ENCODE results near the gene TCF12.
"Not testable (repeated sequence)": the region's sequence is repeated elsewhere in the genome, so short reads cannot be mapped to it uniquely, and the experiment has no call there.

The TCF12 gene

DNA sequence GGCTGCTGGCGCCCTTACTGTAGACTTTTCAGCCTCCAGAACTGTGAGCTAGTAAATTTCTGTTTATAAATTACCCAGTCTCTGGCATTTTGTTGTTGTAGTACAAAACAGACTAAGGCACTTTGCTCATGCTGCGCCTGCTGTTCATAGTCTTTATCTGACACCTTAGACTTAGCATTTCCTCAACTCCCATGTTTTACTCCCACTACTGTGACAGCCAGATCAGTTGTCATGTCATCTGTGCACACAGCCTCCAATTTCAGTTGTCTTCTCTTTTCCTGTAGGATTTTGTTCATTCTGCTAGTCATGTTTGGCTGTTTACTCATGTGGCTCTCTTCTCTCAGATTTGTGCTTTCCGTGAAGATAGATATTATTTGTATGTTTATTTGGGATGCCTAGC, 62.0 kb downstream of the TCF12 start:
- DNase-seq = no peak

DNA sequence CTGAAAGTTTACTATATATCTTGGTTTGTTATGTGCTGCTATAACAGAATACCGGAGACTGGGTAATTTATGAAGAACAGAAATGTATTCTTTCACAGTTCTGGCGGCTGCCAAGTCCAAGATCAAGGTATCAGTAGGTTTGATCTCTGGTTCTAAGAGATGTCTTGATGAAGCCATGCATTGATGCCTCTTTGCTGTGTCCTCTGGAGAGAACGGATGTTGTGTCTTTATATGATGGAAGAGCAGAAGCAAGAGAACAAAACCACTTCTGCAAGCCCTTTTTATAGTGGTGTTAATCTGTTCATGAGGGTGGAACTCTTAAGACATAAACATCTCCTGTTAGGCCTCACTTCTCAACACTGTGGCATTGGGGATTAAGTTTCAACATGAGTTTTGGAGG, 62.7 kb downstream of the TCF12 start:
- no peak for DNase-seq

DNA sequence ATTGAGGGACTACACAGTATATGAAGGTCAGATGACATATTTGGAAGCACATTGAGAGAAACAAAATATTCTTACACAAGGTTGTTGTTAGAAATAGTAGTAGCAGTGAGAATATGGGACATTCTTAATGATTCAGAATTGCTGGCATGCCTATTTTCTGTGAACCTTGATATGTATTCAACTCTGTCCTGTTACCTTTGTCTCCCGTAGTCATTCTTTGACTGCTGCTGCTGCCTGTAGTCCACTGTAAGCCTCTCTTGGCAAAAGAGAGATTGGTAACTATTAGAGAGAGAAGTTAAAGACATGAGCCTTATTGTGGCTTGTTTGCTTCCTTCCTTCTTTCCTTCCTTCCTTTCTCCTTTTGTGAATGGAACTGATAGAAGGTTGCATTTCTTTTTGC, 64.5 kb downstream of the TCF12 start:
- no peak for DNase-seq

DNA sequence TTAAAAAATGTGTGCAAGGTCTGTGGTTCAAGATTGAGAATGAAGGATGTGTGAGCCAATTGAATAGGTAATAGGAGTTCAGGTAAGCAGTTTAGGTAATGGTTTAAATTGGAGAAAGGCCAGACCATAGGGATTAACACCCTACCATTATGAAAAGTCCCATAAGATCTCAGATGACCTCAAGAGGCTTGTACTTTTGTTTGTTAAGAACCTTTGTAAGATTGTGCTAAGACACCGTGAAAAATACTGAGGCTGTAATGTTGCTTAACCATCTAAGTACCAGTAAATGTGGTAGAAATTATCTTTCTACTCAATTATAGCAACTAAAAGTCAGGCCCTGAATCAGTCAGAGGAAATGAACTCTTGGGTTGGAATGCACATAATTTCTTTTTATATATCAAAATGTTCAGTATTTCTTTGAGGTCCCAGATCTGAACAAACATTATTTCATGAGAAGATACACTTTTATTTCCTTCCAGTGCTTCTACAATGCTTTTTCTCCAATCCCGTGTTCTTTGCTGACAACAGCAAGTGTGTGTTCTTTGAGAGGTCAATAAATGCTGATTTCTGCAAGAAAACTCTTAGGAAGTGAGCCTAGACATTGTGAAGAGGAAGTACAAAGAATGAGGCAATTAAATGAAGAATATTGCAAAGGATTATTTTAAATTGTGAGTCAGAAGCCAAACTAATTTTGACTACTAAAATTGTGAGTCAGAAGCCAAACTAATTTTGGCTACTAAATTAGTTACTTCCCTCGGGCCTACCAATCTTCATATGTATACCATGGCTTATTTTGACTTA, 66.4 kb downstream of the TCF12 start:
- no peak for DNase-seq

DNA sequence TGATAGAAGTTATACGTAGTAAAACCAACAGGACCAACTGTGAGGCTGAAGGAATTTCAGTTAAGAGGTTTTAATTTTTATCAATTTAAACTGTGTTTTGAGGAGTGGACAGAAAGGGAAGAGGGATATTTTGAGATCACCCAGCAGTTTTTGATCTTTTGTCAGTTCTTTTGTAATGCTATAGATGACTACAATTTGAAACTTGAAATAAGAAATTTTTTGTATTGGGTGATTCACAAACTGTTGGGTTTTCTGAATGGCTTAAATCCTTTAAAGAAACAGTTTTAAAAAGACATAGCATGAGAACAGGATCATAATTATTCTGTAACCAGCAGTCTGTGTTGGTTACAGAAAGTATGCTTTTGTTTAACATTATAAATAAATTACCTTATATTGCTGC, 67.4 kb downstream of the TCF12 start:
- no peak for DNase-seq

DNA sequence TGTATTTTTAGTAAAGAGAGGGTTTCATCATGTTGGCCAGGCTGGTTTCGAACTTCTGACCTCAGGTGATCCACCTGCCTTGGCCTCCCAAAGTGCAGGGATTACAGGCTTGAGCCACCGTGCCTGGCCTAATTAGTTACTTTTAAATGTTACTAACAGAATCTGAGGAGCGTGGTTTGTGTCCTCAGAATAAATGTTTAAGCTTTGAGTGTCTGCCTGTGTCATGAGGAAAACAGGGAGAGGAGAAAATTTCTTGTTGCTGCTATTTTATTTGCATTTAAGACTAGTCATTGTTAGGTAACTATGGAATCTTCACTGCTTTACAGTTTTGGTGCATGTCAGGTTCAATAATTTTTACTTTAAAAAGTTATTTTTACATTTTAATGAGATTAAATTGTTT, 68.8 kb downstream of the TCF12 start:
- no peak for DNase-seq

DNA sequence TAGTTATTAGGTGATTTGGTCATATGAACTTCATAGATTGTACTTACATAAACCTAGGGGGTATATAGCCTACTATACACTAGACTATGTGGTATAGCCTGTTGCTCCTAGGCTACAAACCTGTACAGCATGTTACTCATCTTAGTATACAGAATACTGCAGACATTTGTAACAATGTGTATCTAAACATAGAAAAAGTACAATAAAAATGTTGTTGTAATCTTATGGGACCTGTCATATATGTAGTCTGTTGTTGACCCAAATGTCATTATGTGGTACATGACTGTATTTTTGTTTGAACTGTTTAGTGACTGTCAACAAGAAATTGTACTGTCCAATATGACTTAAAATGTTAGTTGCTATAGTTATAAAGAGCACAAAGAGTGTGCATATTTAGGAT, 69.8 kb downstream of the TCF12 start:
- no peak for DNase-seq

DNA sequence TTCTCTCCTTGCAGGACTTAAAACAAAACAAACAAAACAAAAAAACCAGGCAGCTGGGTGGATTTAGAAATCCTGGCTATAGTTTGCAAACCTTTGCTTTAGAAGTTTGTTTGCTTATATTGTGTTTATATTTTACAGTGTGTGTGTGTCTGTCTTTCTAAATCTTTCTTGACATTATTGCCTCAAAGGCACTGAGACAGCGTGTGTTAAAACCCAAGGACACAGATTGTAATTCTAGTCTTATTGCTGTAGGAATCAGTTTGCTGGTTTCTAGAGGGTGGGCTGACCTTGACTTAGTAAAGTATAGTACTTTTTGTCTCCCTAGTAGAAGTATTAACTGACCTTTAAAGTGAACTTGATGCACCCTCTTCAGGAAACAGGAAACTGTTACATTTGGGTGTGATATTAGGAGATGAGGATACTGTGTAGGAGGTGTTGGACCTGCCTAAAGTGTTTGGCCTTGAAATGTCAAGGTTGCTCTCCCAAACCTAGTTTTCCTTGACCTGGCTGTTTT, 71.0 kb downstream of the TCF12 start:
- no peak for DNase-seq

DNA sequence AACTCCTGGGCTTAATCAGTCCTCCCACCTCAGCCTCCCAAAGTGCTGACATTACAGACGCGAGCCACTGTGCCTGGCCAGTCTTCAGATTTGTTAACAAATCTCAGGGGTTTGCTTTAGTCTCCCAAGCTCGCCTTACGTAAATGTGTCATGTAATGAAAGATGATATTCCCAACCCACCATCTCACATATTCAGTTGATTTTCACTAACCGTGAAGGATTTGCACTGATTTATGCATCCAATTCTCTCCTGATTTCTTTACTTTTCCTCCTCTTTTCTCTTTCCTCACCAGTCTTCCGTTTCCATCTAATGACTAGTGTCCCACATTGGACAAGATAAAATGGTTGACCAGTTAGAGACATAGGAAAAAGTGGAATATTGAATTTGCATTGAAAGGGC, 72.6 kb downstream of the TCF12 start:
- no peak for DNase-seq

DNA sequence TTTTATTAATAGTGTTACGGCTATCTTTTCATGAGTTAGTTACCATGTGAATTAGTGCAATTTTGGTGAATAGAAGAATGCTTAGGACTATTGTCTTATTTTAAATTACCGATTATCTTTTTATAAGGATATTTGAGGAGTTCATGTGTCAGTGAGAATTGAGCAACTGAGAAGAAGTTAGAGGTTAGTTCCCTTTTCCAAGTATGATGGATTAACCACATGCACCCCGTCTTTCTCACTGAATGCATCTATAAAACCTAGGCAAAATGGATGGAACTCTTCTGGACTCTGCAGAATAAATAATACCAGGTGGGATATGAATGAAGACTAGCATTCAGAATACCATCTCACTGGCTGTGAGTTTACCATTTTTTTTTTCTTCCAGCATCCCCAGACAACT, 74.3 kb downstream of the TCF12 start:
- DNase-seq = no peak

DNA sequence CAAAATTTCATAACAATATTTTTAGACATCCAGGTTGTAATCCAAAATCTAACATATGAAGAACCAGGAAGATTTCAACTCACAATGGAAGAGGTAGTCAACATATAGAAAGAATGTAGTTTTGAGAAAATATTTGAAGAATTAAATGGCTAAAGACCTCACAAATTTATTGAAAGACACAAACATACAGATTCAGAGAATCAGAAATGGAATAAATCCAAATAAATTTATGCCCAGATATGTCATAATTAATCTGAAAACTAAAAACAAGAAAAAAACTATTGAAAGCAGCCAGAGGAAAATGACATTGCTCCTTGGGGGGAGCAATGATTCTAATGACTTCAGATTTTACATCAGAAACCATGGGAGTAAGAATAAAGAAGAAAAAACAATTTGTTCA, 75.8 kb downstream of the TCF12 start:
- no peak for DNase-seq

DNA sequence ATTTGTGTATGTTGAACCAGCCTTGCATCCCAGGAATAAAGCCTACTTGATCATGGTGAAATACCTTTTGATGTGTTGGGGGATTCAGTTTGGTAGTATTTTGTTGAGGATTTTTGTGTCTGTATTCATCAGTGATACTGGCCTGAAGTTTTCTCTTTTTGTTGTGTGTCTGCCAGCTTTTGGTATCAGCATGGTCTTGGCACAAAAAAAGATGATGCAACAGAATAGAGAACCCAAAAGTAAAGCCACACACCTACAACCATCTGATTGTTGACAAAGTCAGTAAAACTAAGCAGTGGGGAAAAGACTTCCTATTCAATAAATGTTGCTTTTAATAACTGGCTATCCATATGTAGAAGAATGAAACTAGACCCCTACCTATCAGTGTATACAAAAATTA, 77.6 kb downstream of the TCF12 start:
- DNase-seq = no peak

DNA sequence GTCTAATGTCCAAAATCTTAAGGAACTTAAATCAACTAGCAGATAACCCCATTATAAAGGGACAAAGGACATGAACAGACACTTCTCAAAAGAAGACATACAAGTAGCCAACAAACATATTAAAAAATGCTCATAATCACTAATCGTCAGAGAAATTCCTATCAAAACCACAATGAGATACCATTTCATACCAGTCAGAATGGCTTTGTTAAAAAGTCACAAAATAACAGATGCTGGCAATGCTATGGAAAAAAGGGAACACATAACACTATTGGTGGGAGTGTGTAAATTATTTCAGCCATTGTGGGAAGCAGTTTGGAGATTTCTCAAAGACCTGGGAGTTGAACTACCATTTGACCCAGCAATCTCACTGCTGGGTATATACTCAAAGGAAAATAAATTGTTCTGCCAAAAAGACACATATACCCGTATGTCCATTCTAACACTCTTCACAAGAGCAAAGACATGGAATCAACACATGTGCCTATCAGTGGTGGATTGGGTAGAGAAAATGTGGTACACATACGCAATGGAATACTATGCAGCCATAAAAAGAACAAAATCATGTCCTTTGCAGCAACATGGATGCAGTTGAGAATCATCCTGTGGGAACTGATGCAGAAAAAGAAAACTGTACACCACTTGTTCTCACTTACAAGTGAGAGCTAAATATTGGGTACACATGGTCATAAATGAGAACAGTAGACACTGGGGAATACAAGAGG, 78.5 kb downstream of the TCF12 start:
- DNase-seq = no peak

DNA sequence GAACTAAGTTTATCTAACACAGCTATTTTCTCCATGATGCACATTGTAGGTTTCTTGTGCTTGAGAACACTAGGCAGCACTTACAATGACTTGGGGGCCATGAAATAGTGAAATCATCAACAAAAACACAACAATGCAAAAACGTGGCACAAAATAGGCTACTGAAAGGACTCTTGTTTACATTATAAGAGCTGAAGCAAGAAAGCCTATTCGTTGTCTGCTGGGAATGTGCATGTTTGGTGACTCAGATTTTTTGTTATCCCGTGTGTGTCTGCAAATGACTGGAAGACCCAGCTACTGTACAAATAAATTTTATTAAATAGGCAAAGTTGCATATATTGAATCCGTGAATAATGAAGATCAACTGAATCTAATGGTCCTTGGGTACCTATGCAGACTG, 85.0 kb downstream of the TCF12 start:
- DNase-seq = no peak

DNA sequence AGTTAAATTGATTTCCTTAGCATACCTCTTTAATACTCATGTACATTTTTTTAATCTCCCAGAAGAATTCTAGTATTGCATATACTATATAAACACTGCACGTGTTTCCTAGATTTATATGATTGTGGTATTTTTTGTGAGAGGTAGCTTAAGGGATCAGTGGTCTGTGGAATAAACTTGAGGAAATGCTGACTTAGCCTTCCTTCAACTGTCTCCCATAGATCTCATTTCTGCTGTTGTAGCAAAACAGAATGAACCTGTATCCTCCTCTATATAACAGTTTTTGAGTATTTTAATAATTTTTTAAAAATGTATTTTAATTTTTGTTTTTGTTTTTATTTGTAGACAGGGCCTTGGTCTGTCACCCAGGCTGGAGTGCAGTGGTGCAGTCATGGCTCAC, 86.8 kb downstream of the TCF12 start:
- no peak for DNase-seq

DNA sequence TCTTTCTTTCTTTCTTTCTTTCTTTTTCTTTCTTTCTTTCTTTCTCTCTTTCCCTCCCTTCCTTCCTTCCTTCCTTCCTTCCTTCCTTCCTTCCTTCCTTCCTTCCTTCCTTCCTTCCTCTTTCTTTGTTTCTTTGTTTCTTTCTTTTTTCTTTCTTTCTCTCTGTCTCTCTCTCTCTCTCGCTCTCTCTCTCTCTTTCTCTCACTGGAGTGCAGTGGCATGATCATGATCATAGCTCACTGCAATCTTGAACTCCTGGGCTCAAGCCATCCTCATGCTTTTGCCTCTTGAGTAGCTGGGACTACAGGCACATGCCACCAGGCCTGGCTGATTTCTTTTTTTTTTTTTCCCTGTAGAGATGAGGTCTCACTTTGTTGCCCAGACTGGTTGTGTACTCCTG, 89.4 kb downstream of the TCF12 start:
- not testable (repeated sequence) for DNase-seq

DNA sequence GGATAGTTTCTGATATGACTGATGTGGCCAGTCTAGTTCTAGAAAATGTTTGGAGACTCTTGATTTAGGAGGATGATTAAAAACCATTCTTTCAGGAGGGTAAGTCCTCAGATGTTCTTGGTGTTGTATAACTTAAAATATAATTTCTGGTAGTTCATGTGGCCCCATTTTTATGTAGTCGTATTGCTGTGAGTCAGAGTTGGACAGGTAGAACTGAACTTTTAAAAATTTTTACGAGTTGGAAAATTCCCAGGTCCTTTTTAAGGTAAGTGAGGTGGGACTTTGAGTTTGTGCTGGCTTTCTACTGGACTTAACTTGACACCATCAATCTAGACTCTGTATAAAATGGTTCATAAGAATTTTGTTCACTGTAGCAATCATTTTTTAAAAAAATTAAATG, 92.3 kb downstream of the TCF12 start:
- no peak for DNase-seq

DNA sequence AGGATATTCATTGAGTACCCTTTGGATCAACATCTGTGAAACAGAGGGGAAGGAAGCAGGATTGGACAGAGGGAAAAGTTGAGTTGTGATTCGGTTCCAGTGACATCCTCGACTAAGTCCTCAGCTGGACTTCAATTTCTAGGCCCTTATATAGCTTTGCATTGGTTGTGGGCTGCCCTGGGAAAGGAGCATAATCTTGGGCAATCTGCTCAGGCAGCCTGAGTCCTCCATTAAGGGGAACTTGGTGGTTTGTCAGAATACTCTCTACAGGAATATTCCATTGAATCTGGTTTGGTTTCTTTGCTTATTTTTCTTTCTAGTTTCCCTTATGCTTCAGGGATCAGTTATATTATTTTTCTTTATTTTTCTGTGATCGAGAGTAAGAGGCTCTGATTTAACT, 94.1 kb downstream of the TCF12 start:
- DNase-seq = no peak

DNA sequence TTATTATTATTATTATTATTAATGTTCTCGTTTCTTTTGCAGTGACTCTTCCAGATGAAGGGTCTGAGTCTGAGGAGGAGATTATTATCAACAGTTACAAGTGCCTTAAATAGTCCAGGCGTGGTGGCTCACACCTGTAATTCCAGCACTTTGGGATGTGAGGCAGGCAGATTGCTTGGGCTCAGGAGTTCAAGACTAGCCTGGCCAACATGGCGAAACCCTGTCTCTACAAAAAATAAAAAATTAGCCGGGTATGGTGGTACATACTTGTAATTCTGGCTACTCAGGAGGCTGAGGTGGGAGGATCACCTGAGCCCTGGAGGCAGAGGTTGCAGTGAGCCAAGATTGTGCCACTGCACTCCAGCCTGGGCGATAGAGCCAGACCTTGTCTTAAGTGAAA, 96.5 kb downstream of the TCF12 start:
- DNase-seq = not testable (repeated sequence)

DNA sequence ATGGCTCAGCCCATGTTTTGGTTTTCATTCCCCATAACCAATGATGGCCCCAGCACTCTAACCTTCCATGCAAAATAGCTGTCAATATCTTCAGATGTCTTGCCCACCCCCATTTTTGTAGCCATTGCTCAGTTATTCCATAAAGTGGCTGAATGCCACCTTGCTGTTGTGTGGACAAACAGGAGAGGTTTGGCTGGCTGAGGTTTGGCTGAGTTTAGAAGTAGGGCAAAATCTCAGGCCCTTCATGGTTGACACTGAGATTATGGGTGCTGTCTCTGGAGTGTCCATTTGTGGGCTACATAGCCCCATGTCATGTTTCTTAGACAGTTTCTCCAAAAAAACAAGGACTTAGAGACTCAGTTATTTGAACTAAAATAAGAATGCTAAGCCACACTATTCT, 96.9 kb downstream of the TCF12 start:
- DNase-seq = no peak

DNA sequence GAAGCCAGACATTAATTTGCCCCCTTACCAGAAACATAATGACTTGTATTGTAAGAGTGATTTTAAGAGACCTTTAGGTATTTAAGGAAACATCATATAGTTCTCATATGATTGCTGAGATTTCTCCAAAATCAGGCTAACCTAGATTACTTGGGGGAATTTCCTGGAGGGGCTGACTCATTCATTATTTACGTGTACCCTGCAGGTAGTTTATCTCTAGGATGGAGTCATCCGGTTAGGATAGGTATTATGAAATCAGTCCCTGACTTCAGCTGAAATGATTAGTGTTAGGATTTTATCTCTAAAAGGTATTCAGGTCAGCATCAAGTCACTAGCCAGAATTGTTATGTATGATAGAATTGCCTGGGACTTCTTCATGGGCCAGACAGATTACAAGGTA, 97.5 kb downstream of the TCF12 start:
- DNase-seq = no peak

DNA sequence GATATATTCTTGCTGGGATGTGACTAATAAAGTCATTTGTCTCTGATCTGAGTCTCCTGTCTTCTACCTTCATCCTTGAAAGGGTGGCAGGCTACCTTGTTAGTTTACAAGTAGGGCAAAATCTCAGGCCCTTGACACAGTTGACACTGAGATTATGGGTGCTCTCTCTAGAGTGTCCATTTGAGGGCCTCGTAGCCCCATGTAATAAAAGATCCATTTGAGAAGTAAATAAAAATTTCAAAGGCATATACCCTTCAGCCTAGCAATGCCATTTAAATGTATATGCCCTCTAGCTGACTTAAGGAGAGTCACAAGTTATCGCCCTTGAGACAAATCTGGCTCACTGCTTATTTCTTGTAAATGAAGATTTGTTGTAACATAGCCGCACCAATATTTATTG, 98.6 kb downstream of the TCF12 start:
- DNase-seq = no peak

DNA sequence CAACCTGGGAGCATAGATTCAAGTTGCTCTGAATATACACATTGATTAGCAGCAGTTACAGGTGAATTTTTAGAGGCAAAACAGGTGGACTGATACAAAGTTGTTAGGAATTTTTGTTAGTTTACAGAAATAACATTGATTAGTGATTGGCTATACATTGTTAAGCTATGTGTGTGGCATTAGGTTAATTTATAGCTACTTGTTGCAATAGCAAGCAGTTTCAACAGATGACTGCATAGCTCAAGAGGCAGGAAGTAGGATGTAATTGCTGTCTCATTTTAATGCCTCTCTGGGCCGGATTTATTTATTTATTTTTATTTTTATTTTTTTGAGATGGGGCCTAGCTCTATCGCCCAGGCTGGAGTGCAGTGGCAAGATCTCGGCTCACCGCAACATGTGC, 99.7 kb downstream of the TCF12 start:
- DNase-seq = no peak

DNA sequence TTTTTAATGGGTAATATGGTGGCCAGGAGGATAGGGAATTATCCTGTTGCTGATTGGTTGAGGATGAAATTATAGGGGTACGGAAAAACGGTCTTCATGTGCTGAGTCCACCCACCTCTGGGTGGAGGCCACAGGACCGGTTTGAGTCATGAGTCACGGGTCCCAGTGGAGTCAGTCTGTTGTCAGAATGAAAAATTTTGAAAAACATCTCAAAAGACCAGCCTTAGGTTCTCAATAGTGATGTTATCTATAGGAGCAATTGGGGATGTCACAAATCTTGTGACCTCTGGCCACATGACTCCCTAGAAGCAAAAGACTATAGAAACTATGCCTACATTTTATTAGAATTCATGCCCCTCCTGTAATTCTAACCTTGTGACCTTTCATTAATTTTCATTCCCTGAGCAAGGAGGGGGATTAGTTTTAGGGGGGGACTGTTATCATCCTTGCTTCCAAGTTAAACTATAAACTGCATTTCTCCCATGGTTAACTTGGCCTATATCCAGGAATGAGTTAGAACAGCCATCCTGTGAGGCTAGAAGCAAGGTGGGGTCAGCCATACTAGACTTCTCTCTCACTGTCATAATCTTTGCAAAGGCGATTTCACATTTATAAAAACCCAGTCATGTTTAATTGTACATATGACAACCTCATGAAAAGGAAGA, 101.2 kb downstream of the TCF12 start:
- no peak for DNase-seq

Measured in NCI-H187 treated with DMSO at 0.1 percent for 48 hours (cell line).